Measurements from ENCODE around the gene AGTPBP1. TPM values are rescaled to one million over a fixed set of nuclear protein-coding genes. Genes with fewer than 3 reads are reported as not detected.
A peak's percentile ranks its signal among the peaks of the same experiment; 100 is the strongest.

Gene AGTPBP1
- total RNA-seq, 1 donor from 2014 or later: 122 TPM

DNA sequence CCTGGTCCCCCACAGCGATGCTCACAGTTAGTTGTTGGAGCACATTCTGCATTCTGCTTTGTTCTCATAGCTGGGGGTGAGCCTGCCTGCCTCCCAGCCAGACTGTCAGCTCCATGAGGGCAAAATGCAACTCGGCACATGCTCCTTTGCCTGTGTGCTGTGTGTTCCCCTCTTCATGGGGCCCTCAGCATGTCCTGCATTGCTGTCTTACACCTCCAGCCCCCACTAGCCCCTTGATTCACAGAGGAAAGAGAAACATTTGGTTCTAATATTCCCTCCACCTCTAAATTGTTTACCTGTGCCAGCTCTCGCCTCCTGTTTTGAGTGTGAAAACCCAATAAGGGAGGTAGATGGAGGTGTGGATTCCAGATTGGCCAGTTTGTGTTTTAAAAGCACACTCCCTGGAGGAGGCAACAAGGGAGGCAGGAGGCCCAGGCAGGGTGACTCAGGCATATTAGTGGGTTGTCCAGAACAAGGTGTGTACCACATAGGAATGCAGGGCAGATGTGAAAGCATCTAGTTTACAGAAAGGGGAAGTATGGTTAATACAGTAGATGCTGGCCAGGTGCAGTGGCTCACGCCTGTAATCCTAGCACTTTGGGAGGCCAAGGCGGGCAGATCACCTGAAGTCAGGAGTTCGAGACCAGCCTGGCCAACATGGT, 224.6 kb downstream of the AGTPBP1 start:
- Histone ChIP-seq H3K4me3 (no peak overlapping the region), H3K36me3 (no peaks in the 10 kb centered on the region), H3K27me3 (peaks cover 9% of the 10 kb centered on the region), H3K4me1 (peaks cover under 1% of the 10 kb centered on the region), H3F3A (ENCODE audit: low read depth) (no peaks in the 10 kb centered on the region), H3K4me2 (no peak overlapping the region), H4K20me1 (ENCODE audit: low read depth) (no peaks in the 10 kb centered on the region), H2AFZ (replicated peaks) (no peak overlapping the region), H3K9me3 (ENCODE audit: low read depth) (no peaks in the 10 kb centered on the region), H3K9ac (no peak overlapping the region), H3K27ac (no peak overlapping the region), H3K79me2 (ENCODE audit: low read depth) (no peaks in the 10 kb centered on the region)
- Mint-ChIP-seq H3K36me3 (no peaks in the 10 kb centered on the region), H3K4me3 (no peak overlapping the region), H3K4me1 (peaks cover 13% of the 10 kb centered on the region), H3K9me3 (peaks cover 2% of the 10 kb centered on the region), H3K27ac (no peak overlapping the region), H3K27me3 (ENCODE audit: insufficient read depth, low read depth) (peaks cover 6% of the 10 kb centered on the region)
- TF ChIP-seq, protein P1, sequence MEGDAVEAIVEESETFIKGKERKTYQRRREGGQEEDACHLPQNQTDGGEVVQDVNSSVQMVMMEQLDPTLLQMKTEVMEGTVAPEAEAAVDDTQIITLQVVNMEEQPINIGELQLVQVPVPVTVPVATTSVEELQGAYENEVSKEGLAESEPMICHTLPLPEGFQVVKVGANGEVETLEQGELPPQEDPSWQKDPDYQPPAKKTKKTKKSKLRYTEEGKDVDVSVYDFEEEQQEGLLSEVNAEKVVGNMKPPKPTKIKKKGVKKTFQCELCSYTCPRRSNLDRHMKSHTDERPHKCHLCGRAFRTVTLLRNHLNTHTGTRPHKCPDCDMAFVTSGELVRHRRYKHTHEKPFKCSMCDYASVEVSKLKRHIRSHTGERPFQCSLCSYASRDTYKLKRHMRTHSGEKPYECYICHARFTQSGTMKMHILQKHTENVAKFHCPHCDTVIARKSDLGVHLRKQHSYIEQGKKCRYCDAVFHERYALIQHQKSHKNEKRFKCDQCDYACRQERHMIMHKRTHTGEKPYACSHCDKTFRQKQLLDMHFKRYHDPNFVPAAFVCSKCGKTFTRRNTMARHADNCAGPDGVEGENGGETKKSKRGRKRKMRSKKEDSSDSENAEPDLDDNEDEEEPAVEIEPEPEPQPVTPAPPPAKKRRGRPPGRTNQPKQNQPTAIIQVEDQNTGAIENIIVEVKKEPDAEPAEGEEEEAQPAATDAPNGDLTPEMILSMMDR (IDR thresholded peaks at IDR 0.05): no peak
- no peak for TF ChIP-seq EZH2 (IDR thresholded peaks at IDR 0.05)
- TF ChIP-seq EZH2phosphoT487 (IDR thresholded peaks at IDR 0.05): no peak
- DNase-seq (ENCODE audit: low spot score): no peak

- TF ChIP-seq EZH2phosphoT487 (IDR thresholded peaks at IDR 0.05) (no peak), EZH2 (IDR thresholded peaks at IDR 0.05) (no peak)
- TF ChIP-seq, protein P1 (IDR thresholded peaks at IDR 0.05): no peak
- no peak overlapping the region for H3K27ac ChIP-seq
Measured at GRCh38 chr9:85516455-85516854, 225.3 kb downstream of the AGTPBP1 start.

DNA sequence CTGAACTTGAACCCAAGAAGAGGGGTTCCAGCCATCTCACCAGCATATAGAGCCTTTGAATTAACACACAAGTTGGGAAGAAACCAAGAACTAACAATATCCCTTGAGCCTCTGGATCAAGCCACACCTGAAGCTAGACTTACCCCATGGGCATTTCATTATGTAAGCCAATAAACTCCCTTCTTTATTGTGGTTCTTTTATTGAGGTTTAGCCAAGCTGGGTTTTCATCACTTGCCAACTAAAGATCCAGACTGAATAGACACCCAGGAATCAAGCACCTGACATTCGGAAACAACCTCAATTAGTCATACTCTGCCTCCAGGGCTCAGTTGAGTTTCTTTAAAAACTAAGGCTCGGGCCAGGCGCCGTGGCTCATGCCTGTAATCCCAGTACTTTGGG, 226.7 kb downstream of the AGTPBP1 start:
- no peaks in the 10 kb centered on the region for H3K9me3 Mint-ChIP-seq
- H3K36me3 Mint-ChIP-seq: no peaks in the 10 kb centered on the region
- peaks cover 15% of the 10 kb centered on the region for H3K4me1 Mint-ChIP-seq

More at GRCh38 chr9:85516455-85516854, 225.3 kb downstream of the AGTPBP1 start:
- H4K20me1 ChIP-seq (ENCODE audit: low read depth): no peaks in the 10 kb centered on the region
- H3K4me3 ChIP-seq: no peak overlapping the region
- no peak overlapping the region for H3K9ac ChIP-seq
- DNase-seq (ENCODE audit: low spot score): no peak
- no peak overlapping the region for H3K4me2 ChIP-seq
- H3K36me3 ChIP-seq: no peaks in the 10 kb centered on the region
- no peaks in the 10 kb centered on the region for H3F3A ChIP-seq (ENCODE audit: low read depth)
- no peak overlapping the region for H2AFZ ChIP-seq (replicated peaks)
- Mint-ChIP-seq H3K9me3 (no peaks in the 10 kb centered on the region), H3K27ac (no peak overlapping the region), H3K4me3 (no peak overlapping the region), H3K36me3 (no peaks in the 10 kb centered on the region), H3K27me3 (ENCODE audit: insufficient read depth, low read depth) (peaks cover 5% of the 10 kb centered on the region), H3K4me1 (peaks cover 15% of the 10 kb centered on the region)
- no peaks in the 10 kb centered on the region for H3K4me1 ChIP-seq
- no peaks in the 10 kb centered on the region for H3K79me2 ChIP-seq (ENCODE audit: low read depth)
- H3K9me3 ChIP-seq (ENCODE audit: low read depth): no peaks in the 10 kb centered on the region
- peaks cover 3% of the 10 kb centered on the region for H3K27me3 ChIP-seq

More for the DNA sequence above, 226.7 kb downstream of the AGTPBP1 start:
- no peak overlapping the region for H3K27ac ChIP-seq
- peak overlapping the region; percentile 5 for H3K27ac Mint-ChIP-seq
- no peaks in the 10 kb centered on the region for H3K79me2 ChIP-seq (ENCODE audit: low read depth)
- H3K4me3 Mint-ChIP-seq: no peak overlapping the region
- H3K27me3 Mint-ChIP-seq (ENCODE audit: insufficient read depth, low read depth): peaks cover 5% of the 10 kb centered on the region
- no peaks in the 10 kb centered on the region for H3K9me3 ChIP-seq (ENCODE audit: low read depth)
- H2AFZ ChIP-seq (replicated peaks): no peak overlapping the region
- DNase-seq (ENCODE audit: low spot score): no peak
- TF ChIP-seq EZH2phosphoT487 (IDR thresholded peaks at IDR 0.05): no peak
- TF ChIP-seq, protein P1 (IDR thresholded peaks at IDR 0.05): no peak
- TF ChIP-seq EZH2 (IDR thresholded peaks at IDR 0.05): no peak
- H3K4me3 ChIP-seq: no peak overlapping the region
- H3F3A ChIP-seq (ENCODE audit: low read depth): no peaks in the 10 kb centered on the region
- no peaks in the 10 kb centered on the region for H3K27me3 ChIP-seq
- no peaks in the 10 kb centered on the region for H3K36me3 ChIP-seq
- H3K9ac ChIP-seq: no peak overlapping the region
- no peak overlapping the region for H3K4me2 ChIP-seq
- H3K4me1 ChIP-seq: no peaks in the 10 kb centered on the region
- H4K20me1 ChIP-seq (ENCODE audit: low read depth): no peaks in the 10 kb centered on the region

All from neural progenitor cell (in vitro differentiated cells).